Ovary (tissue), 9 donors: ENCODE data around the gene HNRNPA2B1. TPM values are rescaled to one million over a fixed set of nuclear protein-coding genes. Genes with fewer than 3 reads are reported as not detected.

Experiments used
- DNase-seq, 5 donors: peaks; one replicate each; pipeline ENCODE4 v3.0.0-alpha.2; 2019 to 2020
- H3K27ac ChIP-seq, 2 donors: fragments of 200-600 bp; one replicate each; pipeline versions ENCODE4 v1.5.1 to v1.8.0; 2019 to 2022
- H3K27me3 ChIP-seq: fragments of 200-600 bp; one replicate; pipeline ENCODE4 v1.8.0; 2022
- H3K36me3 ChIP-seq: fragments of 200-600 bp; sonication (generic); one replicate; pipeline ENCODE4 v1.5.1; 2019
- H3K4me1 ChIP-seq: one replicate; pipeline ENCODE4 v1.8.1; 2013; ENCODE audit warnings: mild to moderate bottlenecking, moderate library complexity; ENCODE audit not compliant: insufficient read depth
- H3K4me3 ChIP-seq: fragments of 200-600 bp; sonication (generic); one replicate; pipeline ENCODE4 v1.5.1; 2017
- H3K9me3 ChIP-seq, 2 donors: fragments of 200-600 bp in 1 of 2; sonication (generic) in 1 of 2; one replicate each; pipeline versions ENCODE4 v1.5.1 to v1.8.1; 2013 to 2019; ENCODE audit warnings: mild to moderate bottlenecking in 1 of 2, moderate library complexity in 1 of 2
- CTCF ChIP-seq, 3 donors: fragments of 450-650 bp in 2 of 3; fragments of 200-600 bp in 1 of 3; IDR thresholded peaks; one replicate each; pipeline versions ENCODE4 v1.5.1 to v1.8.0; 2016 to 2022; ENCODE audit warnings: antibody characterized with exemption in 3 of 3, mild to moderate bottlenecking in 1 of 3
- EP300 ChIP-seq: sonication (generic); formaldehyde crosslinking; IDR thresholded peaks from one replicate; pipeline ENCODE4 v1.6.1; 2017; ENCODE audit warnings: antibody characterized with exemption
- POLR2A ChIP-seq: fragments of 450-650 bp; IDR thresholded peaks from one replicate; pipeline ENCODE4 v1.6.1; 2017; ENCODE audit warnings: antibody characterized with exemption, mild to moderate bottlenecking, moderate library complexity
- WGBS, 3 donors: extraction: QIAGEN DNeasy Blood & Tissue Kit in 1 of 3; methylation state at CpG; one replicate each; pipeline versions ENCODE4 v1.1.5 to v1.1.7; 2013 to 2017; 5-methylcytosine and 5-hydroxymethylcytosine counted together
- intact Hi-C, 4 donors: fragments of 100-400 bp; cut with DNase I; formaldehyde crosslinking; loops; one replicate each; pipeline versions ENCODE4 v1.11.0 to v1.15.1; 2022 to 2023
- polyA plus RNA-seq, 2 donors: library from polyadenylated mRNA; stranded (reverse); fragments of 200-250 nt in 1 of 2; fragments of 350-450 nt in 1 of 2; fragmentation: Illumina TruSeq in 1 of 2; extraction: RNeasy Lipid Tissue Mini Kit (QIAGEN cat#74804) in 1 of 2; gene quantifications; one replicate each; pipeline ENCODE4 v1.2.3, GENCODE V29; 2013 to 2014
- total RNA-seq, 7 donors: library from RNA; depleted of rRNA in 2 of 7; stranded (reverse); fragments of >200 nt in 2 of 7; fragmentation: NEBNext Ultra II Directional in 3 of 7; extraction: Animal tissue kit (Norgen Biotek cat#: 25700) in 3 of 7; gene quantifications; one replicate each; pipeline versions ENCODE4 v1.1.0 to v1.2.4, GENCODE V29; 2016 to 2023
- donor health status: DM: no; HTN: no; CAD: no; lungs with moderate emphysema.
- donor health status: DM: no; HTN: no; CAD: no.
- donor health status: Bipolar disorder and iron deficiency.
- donor health status: DM: yes; HTN: yes; CAD: no.
- donor health status: DM: no; HTN: no; CAD: no.
- donor health status: DM: yes; HTN: yes; CAD: no.

Gene HNRNPA2B1
- total and polyA plus RNA-seq, 9 donors = 236 to 659 (median 413) TPM

- WGBS, 3 donors = 91 to 96% (median 93%) methylated on average over 2 of the region's 2 CpGs
Measured at GRCh38 chr7:26141077-26141476, 59.5 kb downstream of the HNRNPA2B1 start.

GRCh38 chr7:26140380-26140779 lies 60.2 kb downstream of the HNRNPA2B1 start:
- WGBS, 3 donors = 97 to 100% (median 99%) methylated on average over 1 of the region's 1 CpG
- Histone ChIP-seq H3K27me3 (no peaks in the 10 kb centered on the region), H3K4me3 (no peak overlapping the region), H3K4me1 (peaks cover 2% of the 10 kb centered on the region), H3K27ac (no peak overlapping the region), H3K9me3 (no peaks in the 10 kb centered on the region), H3K36me3 (no peaks in the 10 kb centered on the region)
- DNase-seq = no peak
- TF ChIP-seq EP300 (no peak), CTCF (IDR thresholded peaks at IDR 0.05) (no peak), POLR2A (no peak)
- intact Hi-C loops = no loop called here

More at GRCh38 chr7:26141077-26141476, 59.5 kb downstream of the HNRNPA2B1 start:
- intact Hi-C loops = no loop called here
- H3K4me1 ChIP-seq = peaks cover 2% of the 10 kb centered on the region
- no peak overlapping the region for H3K4me3 ChIP-seq
- H3K27ac ChIP-seq = no peak overlapping the region
- DNase-seq = no peak
- no peaks in the 10 kb centered on the region for H3K27me3 ChIP-seq
- no peaks in the 10 kb centered on the region for H3K36me3 ChIP-seq
- TF ChIP-seq CTCF (IDR thresholded peaks at IDR 0.05) (no peak), POLR2A (no peak), EP300 (no peak)
- H3K9me3 ChIP-seq = no peaks in the 10 kb centered on the region

Other genes starting within 250 kb of the HNRNPA2B1 start
- 1 to 10 TPM in 3 of 7 donors, under 1 TPM in 4; 0.45 to 3.1 (median 0.65) TPM for gene NFE2L3, start 48.5 kb downstream of the HNRNPA2B1 start, total RNA-seq
- gene NFE2L3, start 48.5 kb downstream of the HNRNPA2B1 start, polyA plus RNA-seq = 1 to 10 TPM; 1.4 to 6.1 TPM
- 100 to 1,000 TPM in 3 of 7 donors, 10 to 100 TPM in 4; 71.7 to 133 (median 98.8) TPM for gene CBX3, start 999 bp upstream of the HNRNPA2B1 start, total RNA-seq
- gene CBX3, start 999 bp upstream of the HNRNPA2B1 start, polyA plus RNA-seq = 10 to 100 TPM; 73.3 to 90.3 TPM
- 1 to 10 TPM; 1.1 to 6.0 (median 2.0) TPM for gene SNX10, start 91.1 kb upstream of the HNRNPA2B1 start, total RNA-seq
- gene SNX10, start 91.1 kb upstream of the HNRNPA2B1 start, polyA plus RNA-seq = 1 to 10 TPM; 1.5 to 6.4 TPM